ENCODE data around the gene MKLN1. TPM values are rescaled to one million over a fixed set of nuclear protein-coding genes. Genes with fewer than 3 reads are reported as not detected.
"Not testable (repeated sequence)": the region's sequence is repeated elsewhere in the genome, so short reads cannot be mapped to it uniquely, and the experiment has no call there.

Gene MKLN1
- total and polyA plus RNA-seq, 2 donors = 14.4 to 28.9 TPM

DNA sequence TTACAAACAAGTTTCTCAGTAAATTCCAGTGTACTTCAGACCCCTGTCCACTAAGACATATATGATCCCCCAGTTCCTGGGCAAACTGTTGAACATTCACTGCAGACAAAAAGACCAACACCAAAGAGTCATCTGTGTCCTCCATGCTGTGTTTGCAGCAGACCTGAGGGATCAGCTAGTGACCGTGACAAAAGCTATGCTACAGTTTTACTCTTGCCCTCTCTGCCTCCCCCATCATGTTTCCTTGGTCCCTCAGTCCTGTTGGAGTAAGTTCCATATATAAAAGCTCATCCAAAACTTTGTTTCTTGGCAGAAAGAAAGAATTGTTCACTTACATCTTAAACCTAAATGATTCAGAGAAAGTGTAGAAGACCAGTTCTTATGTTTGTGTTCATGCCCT lies 172.7 kb downstream of the MKLN1 start:
- H3K36me3 ChIP-seq (ENCODE audit: control insufficient read depth in 2 of 2, insufficient read depth in 2 of 2, low read length in 1 of 2) = peaks cover 12 to 29% of the 10 kb centered on the region in 2 donors
- H3K4me3 ChIP-seq (ENCODE audit: low read length in 2 of 2) = no peak overlapping the region
- WGBS = 98% methylated on average over 1 of the region's 1 CpG
- no peaks in the 10 kb centered on the region for H3K27me3 ChIP-seq (ENCODE audit: control insufficient read depth in 2 of 2, insufficient read depth in 1 of 2, low read length in 1 of 2)
- H3K4me1 ChIP-seq (ENCODE audit: control insufficient read depth in 2 of 2, insufficient read depth in 2 of 2, low read length in 2 of 2) = peaks cover 0 to 13% of the 10 kb centered on the region in 2 donors
- H3K27ac ChIP-seq (ENCODE audit: low read depth in 1 of 2, low read length in 1 of 2) = no peak overlapping the region
- no peak for DNase-seq (ENCODE audit: low read depth in 6 of 9, low spot score in 9 of 9)
- H3K9me3 ChIP-seq (ENCODE audit: control insufficient read depth in 2 of 2, insufficient read depth in 1 of 2, low read length in 1 of 2) = no peaks in the 10 kb centered on the region

GRCh38 chr7:131501422-131501821 lies 173.7 kb downstream of the MKLN1 start:
- Histone ChIP-seq H3K27ac (ENCODE audit: low read depth in 1 of 2, low read length in 1 of 2) (no peak overlapping the region), H3K4me1 (ENCODE audit: control insufficient read depth in 2 of 2, insufficient read depth in 2 of 2, low read length in 2 of 2) (peaks cover 0 to 13% of the 10 kb centered on the region in 2 donors), H3K4me3 (ENCODE audit: low read length in 2 of 2) (no peak overlapping the region), H3K9me3 (ENCODE audit: control insufficient read depth in 2 of 2, insufficient read depth in 1 of 2, low read length in 1 of 2) (peaks cover 0 to 1% of the 10 kb centered on the region in 2 donors), H3K27me3 (ENCODE audit: control insufficient read depth in 2 of 2, insufficient read depth in 1 of 2, low read length in 1 of 2) (no peaks in the 10 kb centered on the region), H3K36me3 (ENCODE audit: control insufficient read depth in 2 of 2, insufficient read depth in 2 of 2, low read length in 1 of 2) (peaks cover 12 to 29% of the 10 kb centered on the region in 2 donors)
- WGBS = 15% methylated on average over 3 of the region's 3 CpGs
- peak in 7 of 9 donors; percentile 40 to 84 (median 60) for DNase-seq (ENCODE audit: low read depth in 6 of 9, low spot score in 9 of 9)

GRCh38 chr7:131501930-131502685 lies 174.4 kb downstream of the MKLN1 start:
- Histone ChIP-seq H3K4me1 (ENCODE audit: control insufficient read depth in 2 of 2, insufficient read depth in 2 of 2, low read length in 2 of 2) (peaks cover 0 to 13% of the 10 kb centered on the region in 2 donors), H3K9me3 (ENCODE audit: control insufficient read depth in 2 of 2, insufficient read depth in 1 of 2, low read length in 1 of 2) (peaks cover 0 to 5% of the 10 kb centered on the region in 2 donors), H3K36me3 (ENCODE audit: control insufficient read depth in 2 of 2, insufficient read depth in 2 of 2, low read length in 1 of 2) (peaks cover 11 to 26% of the 10 kb centered on the region in 2 donors), H3K27me3 (ENCODE audit: control insufficient read depth in 2 of 2, insufficient read depth in 1 of 2, low read length in 1 of 2) (no peaks in the 10 kb centered on the region), H3K4me3 (ENCODE audit: low read length in 2 of 2) (no peak overlapping the region), H3K27ac (ENCODE audit: low read depth in 1 of 2, low read length in 1 of 2) (no peak overlapping the region)
- 75% methylated on average over 14 of the region's 14 CpGs for WGBS
- DNase-seq (ENCODE audit: low read depth in 6 of 9, low spot score in 9 of 9) = no peak

- H3K36me3 ChIP-seq (ENCODE audit: control insufficient read depth in 2 of 2, insufficient read depth in 2 of 2, low read length in 1 of 2) = peaks cover 6 to 19% of the 10 kb centered on the region in 2 donors
- DNase-seq (ENCODE audit: low read depth in 6 of 9, low spot score in 9 of 9) = no peak
- no peak overlapping the region for H3K4me3 ChIP-seq (ENCODE audit: low read length in 2 of 2)
- WGBS = 82% methylated on average over 9 of the region's 9 CpGs
- no peaks in the 10 kb centered on the region for H3K27me3 ChIP-seq (ENCODE audit: control insufficient read depth in 2 of 2, insufficient read depth in 1 of 2, low read length in 1 of 2)
- peaks cover under 1 to 14% of the 10 kb centered on the region in 2 donors for H3K4me1 ChIP-seq (ENCODE audit: control insufficient read depth in 2 of 2, insufficient read depth in 2 of 2, low read length in 2 of 2)
- no peak overlapping the region for H3K27ac ChIP-seq (ENCODE audit: low read depth in 1 of 2, low read length in 1 of 2)
- H3K9me3 ChIP-seq (ENCODE audit: control insufficient read depth in 2 of 2, insufficient read depth in 1 of 2, low read length in 1 of 2) = peaks cover 0 to 5% of the 10 kb centered on the region in 2 donors
Measured at GRCh38 chr7:131502810-131503508, 175.3 kb downstream of the MKLN1 start.

DNA sequence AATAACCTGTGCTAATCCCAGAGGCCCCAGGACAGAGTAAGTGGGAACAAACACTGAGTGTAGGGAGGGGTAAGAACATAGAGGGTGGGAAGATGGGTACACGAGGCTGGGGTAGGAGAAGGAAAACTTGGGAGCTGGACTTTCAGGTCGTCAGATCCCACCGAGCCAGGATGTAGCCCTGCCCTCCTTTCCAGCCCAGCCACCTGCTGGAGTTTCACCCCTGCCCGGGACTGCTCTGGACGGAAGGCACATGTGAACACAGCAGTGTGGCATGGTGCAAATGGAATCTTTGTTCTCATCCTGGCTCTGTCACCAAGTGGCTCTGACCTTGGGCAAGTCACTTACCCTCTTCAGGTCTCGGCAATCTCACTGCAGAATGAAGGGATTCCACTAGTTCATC lies 176.0 kb downstream of the MKLN1 start:
- no peak for DNase-seq (ENCODE audit: low read depth in 6 of 9, low spot score in 9 of 9)
- Histone ChIP-seq H3K4me3 (ENCODE audit: low read length in 2 of 2) (no peak overlapping the region), H3K9me3 (ENCODE audit: control insufficient read depth in 2 of 2, insufficient read depth in 1 of 2, low read length in 1 of 2) (peaks cover 0 to 5% of the 10 kb centered on the region in 2 donors), H3K27me3 (ENCODE audit: control insufficient read depth in 2 of 2, insufficient read depth in 1 of 2, low read length in 1 of 2) (no peaks in the 10 kb centered on the region), H3K27ac (ENCODE audit: low read depth in 1 of 2, low read length in 1 of 2) (no peak overlapping the region), H3K4me1 (ENCODE audit: control insufficient read depth in 2 of 2, insufficient read depth in 2 of 2, low read length in 2 of 2) (peaks cover 3 to 21% of the 10 kb centered on the region in 2 donors), H3K36me3 (ENCODE audit: control insufficient read depth in 2 of 2, insufficient read depth in 2 of 2, low read length in 1 of 2) (peaks cover 6 to 14% of the 10 kb centered on the region in 2 donors)
- 93% methylated on average over 6 of the region's 6 CpGs for WGBS

DNA sequence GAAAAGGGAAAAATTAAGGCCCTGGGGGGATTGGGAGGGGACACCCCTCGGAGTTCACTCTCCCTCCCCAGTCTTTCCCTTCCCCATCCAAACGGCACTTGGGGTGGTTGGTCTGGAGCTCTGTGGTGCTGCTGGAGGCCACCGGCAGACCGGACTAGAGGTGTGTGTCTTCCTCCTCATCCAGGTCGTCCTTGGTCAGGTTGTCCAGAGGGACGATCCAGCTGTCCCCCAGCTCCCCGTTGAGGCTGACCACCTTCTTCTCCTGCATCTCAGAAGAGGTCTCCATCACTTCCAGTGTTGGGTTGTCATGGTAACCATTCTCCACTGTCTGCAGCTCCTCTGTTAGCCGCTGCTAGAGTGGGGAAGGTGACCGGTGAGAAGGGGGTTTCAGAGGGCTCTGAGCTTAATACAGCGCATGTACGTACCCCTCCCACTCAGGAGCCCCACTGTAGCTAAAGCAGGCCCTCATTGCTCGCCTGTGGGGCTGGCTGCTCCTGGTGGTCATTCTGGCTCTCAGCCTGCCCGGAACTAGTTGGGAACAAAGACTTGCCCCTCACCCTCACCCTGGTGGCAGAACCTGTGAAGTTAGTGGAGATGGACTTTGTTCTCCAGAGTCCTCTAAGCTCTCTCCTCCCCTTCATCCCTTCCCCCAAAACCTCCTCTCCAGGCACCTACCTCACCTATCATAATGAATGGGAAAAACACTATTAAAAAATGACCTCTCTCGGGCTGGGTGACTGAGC lies 176.7 kb downstream of the MKLN1 start:
- Histone ChIP-seq H3K27ac (ENCODE audit: low read depth in 1 of 2, low read length in 1 of 2) (no peak overlapping the region), H3K4me3 (ENCODE audit: low read length in 2 of 2) (no peak overlapping the region), H3K27me3 (ENCODE audit: control insufficient read depth in 2 of 2, insufficient read depth in 1 of 2, low read length in 1 of 2) (no peaks in the 10 kb centered on the region), H3K9me3 (ENCODE audit: control insufficient read depth in 2 of 2, insufficient read depth in 1 of 2, low read length in 1 of 2) (peaks cover 0 to 5% of the 10 kb centered on the region in 2 donors), H3K4me1 (ENCODE audit: control insufficient read depth in 2 of 2, insufficient read depth in 2 of 2, low read length in 2 of 2) (peaks cover 3 to 28% of the 10 kb centered on the region in 2 donors), H3K36me3 (ENCODE audit: control insufficient read depth in 2 of 2, insufficient read depth in 2 of 2, low read length in 1 of 2) (peaks cover 4 to 8% of the 10 kb centered on the region in 2 donors)
- 96% methylated on average over 14 of the region's 14 CpGs for WGBS
- DNase-seq (ENCODE audit: low read depth in 6 of 9, low spot score in 9 of 9) = no peak

DNA sequence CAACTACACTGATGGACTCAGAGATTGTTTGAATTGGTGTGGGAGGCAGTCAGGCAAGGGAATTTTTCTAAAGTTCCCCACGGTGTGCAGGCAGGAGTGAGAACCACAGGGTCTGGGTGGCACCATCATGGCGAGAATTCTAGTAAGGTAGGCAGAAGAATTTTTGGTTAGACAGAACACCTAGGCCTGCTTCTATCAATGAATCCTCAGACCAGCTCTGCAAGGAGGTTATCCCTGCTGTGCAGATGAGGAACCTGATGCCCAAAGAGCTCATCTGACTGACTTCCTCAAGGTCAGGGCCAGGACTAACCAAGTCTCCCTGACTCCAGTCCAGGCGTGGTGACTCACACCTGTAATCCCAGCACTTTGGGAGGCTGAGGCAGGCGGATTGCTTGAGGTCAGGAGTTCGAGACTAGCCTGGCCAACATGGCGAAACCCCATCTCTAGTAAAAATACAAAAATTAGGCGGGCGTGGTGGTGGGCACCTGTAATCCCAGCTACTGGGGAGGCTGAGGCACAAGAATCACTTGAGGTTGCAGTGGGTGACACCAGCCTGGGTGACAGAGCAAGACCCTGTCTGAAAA lies 177.5 kb downstream of the MKLN1 start:
- H3K27ac ChIP-seq (ENCODE audit: low read depth in 1 of 2, low read length in 1 of 2); H3K4me3 ChIP-seq (ENCODE audit: low read length in 2 of 2); H3K9me3 ChIP-seq (ENCODE audit: control insufficient read depth in 2 of 2, insufficient read depth in 1 of 2, low read length in 1 of 2); H3K27me3 ChIP-seq (ENCODE audit: control insufficient read depth in 2 of 2, insufficient read depth in 1 of 2, low read length in 1 of 2); DNase-seq (ENCODE audit: low read depth in 6 of 9, low spot score in 9 of 9); H3K36me3 ChIP-seq (ENCODE audit: control insufficient read depth in 2 of 2, insufficient read depth in 2 of 2, low read length in 1 of 2): not testable (repeated sequence)
- peaks cover 3 to 30% of the 10 kb centered on the region in 2 donors for H3K4me1 ChIP-seq (ENCODE audit: control insufficient read depth in 2 of 2, insufficient read depth in 2 of 2, low read length in 2 of 2)
- WGBS = 97% methylated on average over 8 of the region's 8 CpGs

DNA sequence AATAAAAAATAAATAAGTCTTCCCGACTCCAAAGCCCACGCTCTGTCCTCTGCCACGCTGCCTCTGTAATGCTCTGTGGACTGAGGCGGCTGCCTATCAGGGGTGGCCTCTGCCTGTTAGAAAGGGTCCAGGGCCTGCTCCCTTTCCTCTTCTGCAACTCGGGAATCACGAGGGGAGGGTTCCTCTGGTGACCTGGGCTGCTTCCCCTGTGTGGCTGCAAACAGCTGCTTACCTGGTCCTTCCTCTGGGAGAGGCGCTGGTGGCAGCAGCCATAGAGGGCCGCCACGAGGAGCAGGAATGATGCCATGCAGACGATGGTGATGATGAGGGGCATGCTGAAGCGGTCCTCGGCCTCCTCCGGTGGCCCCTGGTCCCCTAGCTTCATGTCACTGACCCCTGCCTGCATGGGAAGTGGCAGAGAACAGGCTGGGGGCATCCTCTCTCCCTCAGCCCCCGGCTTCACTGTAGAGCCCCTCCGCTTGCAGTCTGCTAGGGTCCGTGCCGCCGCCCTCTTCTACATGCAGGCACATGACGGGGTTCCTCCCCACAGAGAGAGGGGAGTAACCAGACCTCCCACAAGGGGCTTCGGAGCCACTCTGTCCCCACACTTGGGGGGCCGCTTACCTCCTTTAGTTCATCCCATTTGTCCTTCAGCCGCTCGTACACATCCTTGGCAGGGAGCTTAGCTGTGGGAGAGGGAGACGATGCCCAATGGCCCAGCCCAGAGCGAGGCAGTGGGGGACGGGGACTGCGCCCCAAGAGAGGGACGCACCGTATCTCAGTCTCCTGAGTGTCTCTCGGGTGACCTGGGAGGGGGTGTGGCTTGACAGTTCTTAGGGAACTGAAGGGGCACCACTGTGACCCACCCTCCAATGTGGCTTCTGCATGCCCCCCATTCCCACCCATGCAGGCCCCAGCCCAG lies 178.2 kb downstream of the MKLN1 start:
- no peaks in the 10 kb centered on the region for H3K36me3 ChIP-seq (ENCODE audit: control insufficient read depth in 2 of 2, insufficient read depth in 2 of 2, low read length in 1 of 2)
- no peak overlapping the region for H3K4me3 ChIP-seq (ENCODE audit: low read length in 2 of 2)
- H3K4me1 ChIP-seq (ENCODE audit: control insufficient read depth in 2 of 2, insufficient read depth in 2 of 2, low read length in 2 of 2) = peaks cover 3 to 30% of the 10 kb centered on the region in 2 donors
- peaks cover 0 to 5% of the 10 kb centered on the region in 2 donors for H3K9me3 ChIP-seq (ENCODE audit: control insufficient read depth in 2 of 2, insufficient read depth in 1 of 2, low read length in 1 of 2)
- DNase-seq (ENCODE audit: low read depth in 6 of 9, low spot score in 9 of 9) = no peak
- no peaks in the 10 kb centered on the region for H3K27me3 ChIP-seq (ENCODE audit: control insufficient read depth in 2 of 2, insufficient read depth in 1 of 2, low read length in 1 of 2)
- H3K27ac ChIP-seq (ENCODE audit: low read depth in 1 of 2, low read length in 1 of 2) = no peak overlapping the region
- 92% methylated on average over 30 of the region's 30 CpGs for WGBS

All from thymus (tissue), 11 donors.